ENCODE data around the gene NEDD4.

GRCh38 chr15:55802600-55803376 is 190.6 kb downstream of the NEDD4 start:
- TF ChIP-seq CTCF (IDR thresholded peaks at IDR 0.05) (no peak), POLR2A (IDR thresholded peaks at IDR 0.05) (no peak)
